Ovary (tissue), 3 donors: Measurements from ENCODE around the gene ZFYVE26.

ENCODE experiments used
- CTCF ChIP-seq, 3 donors: fragments of 450-650 bp in 2 of 3; fragments of 200-600 bp in 1 of 3; IDR thresholded peaks; one replicate each; pipeline versions ENCODE4 v1.5.1 to v1.8.0; 2016 to 2022; ENCODE audit warnings: antibody characterized with exemption in 3 of 3, mild to moderate bottlenecking in 1 of 3
- EP300 ChIP-seq: sonication (generic); formaldehyde crosslinking; IDR thresholded peaks from one replicate; pipeline ENCODE4 v1.6.1; 2017; ENCODE audit warnings: antibody characterized with exemption
- donor health status: DM: no; HTN: no; CAD: no.

DNA sequence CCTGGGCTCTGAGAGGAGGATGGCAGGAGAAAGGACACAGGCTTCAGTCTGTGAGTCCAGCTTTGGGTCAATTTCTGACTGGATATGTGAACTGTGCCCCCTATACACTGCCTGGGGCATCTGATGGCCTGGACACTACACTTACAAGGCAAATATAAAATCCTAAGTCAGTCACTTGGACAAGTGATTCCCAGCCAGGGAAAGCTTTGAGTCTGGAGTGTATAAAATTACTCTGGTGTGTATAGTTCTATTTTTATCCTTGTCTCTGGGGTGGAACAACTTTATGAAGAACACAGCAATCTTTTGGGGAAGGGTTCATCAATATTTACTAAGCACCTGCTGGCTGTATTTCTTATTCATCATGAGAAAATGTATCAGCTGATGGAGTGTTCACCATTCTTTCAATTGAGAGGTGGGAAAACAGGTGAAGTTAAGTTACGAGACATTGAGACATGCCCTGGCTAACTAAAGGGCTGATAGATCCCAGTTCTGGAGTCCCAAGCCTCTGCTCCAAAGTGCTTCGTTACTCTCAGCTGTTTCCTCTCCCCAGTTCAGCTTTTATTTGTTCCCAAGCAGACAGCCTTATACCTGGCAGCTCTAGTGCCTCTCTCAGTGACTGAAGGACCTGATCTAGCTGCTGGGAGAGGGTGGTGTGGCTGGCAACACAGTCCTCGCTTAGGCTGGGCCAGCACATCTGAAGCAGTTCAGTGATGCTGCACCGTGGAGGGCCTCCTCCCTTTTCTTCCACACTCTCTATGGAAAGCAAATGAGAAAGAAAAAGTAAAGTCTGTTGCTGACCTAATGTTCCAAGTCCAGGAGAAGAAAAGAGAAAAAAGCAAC lies 30.9 kb downstream of the ZFYVE26 start:
- TF ChIP-seq CTCF (IDR thresholded peaks at IDR 0.05) (no peak), EP300 (no peak)
